ENCODE results near the gene ST6GALNAC5.
"Not testable (repeated sequence)": the region's sequence is repeated elsewhere in the genome, so short reads cannot be mapped to it uniquely, and the experiment has no call there.

ST6GALNAC5 gene

DNA sequence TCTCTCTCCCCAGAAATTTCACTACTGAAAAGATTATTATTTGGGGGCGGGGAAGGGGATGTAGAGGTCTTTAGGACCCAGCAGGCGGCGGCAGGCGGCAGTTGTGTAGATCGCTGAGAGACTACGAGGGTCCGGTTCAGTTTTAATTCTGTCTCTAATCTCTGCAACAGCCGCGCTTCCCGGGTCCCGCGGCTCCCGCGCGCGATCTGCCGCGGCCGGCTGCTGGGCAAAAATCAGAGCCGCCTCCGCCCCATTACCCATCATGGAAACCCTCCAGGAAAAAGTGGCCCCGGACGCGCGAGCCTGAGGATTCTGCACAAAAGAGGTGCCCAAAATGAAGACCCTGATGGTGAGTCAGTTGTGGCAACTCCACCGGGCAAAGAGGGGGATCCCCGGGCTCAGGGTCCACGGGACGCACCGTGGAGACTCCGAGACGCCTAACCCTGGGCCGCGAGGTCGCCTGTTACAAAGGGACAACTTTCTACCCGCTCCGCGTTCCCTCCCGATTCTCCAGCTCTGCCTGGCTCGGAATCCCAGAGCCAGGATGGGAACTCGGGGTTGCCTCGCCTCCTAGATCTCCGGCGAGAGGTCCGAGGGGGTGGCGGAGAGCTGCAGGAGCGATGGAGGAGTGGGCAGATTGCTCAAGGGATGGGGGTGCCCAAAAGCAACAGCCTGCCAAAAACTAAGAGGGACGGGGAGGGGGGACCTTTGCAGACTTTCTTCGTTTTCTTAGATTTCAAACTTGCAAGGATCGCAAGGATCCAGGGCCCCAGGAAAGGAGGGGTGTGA, at the start of gene ST6GALNAC5:
TSS of gene ST6GALNAC5 (plus strand) at position 139 of the 789 bp plus-strand sequence.
- DNase-seq (ENCODE audit: low read depth, low spot score) = no peak

- DNase-seq (ENCODE audit: low read depth, low spot score) = no peak
Measured at GRCh38 chr1:76820028-76820427, 47.3 kb upstream of the ST6GALNAC5 start.

DNA sequence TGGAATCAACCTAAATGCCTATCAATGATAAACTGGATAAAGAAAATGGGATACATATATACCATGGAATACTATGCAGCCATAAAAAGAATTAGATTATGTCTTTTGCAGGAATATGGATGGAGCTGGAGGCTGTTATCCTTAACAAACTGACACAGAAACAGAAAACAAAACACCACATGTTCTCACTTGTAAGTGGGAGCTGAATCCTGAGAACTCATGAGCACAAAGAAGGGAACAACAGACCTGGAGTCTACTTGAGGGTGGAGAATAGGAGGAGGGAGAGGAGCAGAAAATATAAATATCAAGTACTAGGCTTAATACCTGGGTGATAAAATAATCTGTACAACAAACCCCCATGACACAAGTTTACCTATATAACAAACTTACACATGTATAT, 44.3 kb upstream of the ST6GALNAC5 start:
- not testable (repeated sequence) for DNase-seq (ENCODE audit: low read depth, low spot score)

DNA sequence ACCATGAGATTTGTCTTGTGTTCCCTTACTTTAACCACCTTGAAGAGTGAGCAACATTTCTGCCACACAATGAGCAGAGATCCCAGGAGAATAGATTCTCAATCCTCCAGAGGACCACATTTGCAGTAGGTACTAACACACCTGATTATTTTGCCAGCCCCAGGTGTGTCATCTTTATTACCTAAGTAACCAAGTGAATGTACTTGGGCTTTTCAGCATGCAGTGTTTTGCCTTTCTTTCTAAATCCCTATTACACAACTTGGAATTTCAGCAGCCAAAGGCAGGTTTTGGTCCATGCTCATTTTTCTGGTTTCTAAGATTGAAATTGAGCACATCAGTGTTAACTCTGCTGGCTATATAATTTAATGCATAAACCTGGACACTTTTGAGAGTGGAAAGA, 43.2 kb upstream of the ST6GALNAC5 start:
- no peak for DNase-seq (ENCODE audit: low read depth, low spot score)

GRCh38 chr1:76826072-76826845, 41.0 kb upstream of the ST6GALNAC5 start:
- DNase-seq (ENCODE audit: low read depth, low spot score) = no peak

GRCh38 chr1:76827066-76827465, 40.2 kb upstream of the ST6GALNAC5 start:
- no peak for DNase-seq (ENCODE audit: low read depth, low spot score)

DNA sequence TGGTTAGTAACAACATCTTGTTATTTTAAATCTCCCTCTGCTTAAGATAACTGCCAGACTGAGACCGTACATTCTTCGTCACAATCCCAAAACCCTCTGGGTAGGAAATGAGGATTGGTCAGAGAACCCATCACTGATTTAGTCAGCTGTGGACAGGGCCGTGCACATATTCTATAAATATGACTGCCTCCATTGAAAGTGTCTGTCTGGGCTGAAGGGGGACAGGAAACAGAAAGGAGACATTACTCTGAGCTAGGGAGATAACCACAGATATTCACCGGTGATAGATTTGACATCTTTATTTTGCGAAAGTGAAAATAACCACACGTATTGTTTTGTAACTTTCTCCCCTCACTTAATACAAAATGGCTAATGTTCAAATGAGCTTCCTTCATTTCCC, 36.9 kb upstream of the ST6GALNAC5 start:
- no peak for DNase-seq (ENCODE audit: low read depth, low spot score)

DNA sequence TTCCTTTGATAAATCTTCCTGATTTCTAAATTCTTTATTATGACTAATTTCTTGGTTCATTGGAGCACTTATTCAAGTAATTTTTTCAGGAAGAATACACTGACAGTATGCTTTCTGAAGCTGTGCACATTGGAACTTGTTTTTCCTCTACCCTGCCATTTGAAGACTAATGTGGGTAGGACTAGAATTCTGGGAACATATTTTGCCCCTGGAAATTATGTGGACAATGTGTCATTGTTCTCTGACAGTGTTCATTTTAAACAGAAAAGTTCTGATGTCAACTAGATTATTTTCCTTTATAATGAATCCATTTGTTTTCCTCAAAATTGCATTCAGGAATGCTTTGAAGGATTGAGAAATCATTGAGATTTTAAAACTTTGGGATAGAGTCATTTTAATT, 34.8 kb upstream of the ST6GALNAC5 start:
- DNase-seq (ENCODE audit: low read depth, low spot score) = no peak

- DNase-seq (ENCODE audit: low read depth, low spot score) = no peak
Measured at GRCh38 chr1:76833151-76833550, 34.1 kb upstream of the ST6GALNAC5 start.

DNA sequence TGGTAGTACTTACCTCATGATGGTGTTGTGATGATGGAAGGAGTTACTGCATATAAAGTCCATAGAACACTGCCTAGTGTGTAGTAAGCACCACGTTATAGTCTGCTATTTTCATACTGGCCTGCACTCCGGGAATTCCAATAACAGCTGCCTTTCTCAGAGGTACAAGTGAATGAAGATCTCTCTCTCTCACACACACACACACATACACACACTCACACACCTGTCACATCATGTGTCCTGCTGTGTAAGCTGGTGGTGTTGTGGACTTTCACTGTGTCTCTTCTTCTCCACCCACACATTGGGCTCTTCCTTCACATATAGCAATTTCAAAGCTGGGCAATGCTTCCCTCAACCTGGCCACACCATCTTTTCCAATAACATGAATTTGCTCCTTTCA, 33.4 kb upstream of the ST6GALNAC5 start:
- no peak for DNase-seq (ENCODE audit: low read depth, low spot score)

DNA sequence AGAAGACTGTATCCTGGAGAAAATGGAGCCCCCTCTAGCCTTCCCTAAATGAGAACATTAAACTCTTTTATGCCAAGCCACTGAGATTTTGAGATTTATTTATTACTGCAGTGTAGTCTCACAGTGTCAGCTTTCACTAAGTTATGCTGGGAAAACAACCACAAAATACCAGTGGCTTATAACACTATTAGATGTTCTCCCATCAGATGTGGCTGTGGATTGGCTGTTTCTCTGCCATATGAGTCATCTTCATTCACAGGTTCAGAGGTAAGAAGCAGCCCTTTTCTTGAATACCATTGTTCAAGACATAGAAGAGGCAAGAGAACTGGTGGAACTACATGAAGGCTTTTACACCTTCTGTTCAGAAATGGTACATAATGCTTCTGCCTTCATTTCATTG, 32.1 kb upstream of the ST6GALNAC5 start:
- no peak for DNase-seq (ENCODE audit: low read depth, low spot score)

GRCh38 chr1:76840278-76840677, 27.0 kb upstream of the ST6GALNAC5 start:
- no peak for DNase-seq (ENCODE audit: low read depth, low spot score)

GRCh38 chr1:76841460-76841859, 25.8 kb upstream of the ST6GALNAC5 start:
- DNase-seq (ENCODE audit: low read depth, low spot score) = no peak

- DNase-seq (ENCODE audit: low read depth, low spot score) = no peak
Measured at GRCh38 chr1:76843821-76844464, 23.3 kb upstream of the ST6GALNAC5 start.

DNA sequence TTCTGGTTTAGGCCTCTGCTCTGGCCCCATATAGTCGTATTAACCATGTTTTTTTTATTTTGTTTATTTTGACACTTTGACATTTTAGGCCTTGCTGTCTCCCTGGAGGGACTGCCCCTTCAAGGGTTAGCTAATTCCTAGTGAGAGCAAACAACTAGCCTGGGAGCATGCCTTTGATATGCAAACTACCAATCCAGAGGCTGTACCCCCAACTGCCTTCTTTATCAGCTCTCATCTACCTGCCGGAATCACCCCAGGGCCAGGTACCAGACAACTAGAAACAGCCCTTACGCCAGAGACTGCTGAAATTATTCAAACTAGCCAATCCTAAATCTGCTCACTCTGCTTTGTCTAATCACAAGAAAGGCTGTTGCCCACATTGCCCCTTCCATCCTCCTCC, 13.0 kb upstream of the ST6GALNAC5 start:
- no peak for DNase-seq (ENCODE audit: low read depth, low spot score)

GRCh38 chr1:76856104-76856503, 11.2 kb upstream of the ST6GALNAC5 start:
- no peak for DNase-seq (ENCODE audit: low read depth, low spot score)

DNA sequence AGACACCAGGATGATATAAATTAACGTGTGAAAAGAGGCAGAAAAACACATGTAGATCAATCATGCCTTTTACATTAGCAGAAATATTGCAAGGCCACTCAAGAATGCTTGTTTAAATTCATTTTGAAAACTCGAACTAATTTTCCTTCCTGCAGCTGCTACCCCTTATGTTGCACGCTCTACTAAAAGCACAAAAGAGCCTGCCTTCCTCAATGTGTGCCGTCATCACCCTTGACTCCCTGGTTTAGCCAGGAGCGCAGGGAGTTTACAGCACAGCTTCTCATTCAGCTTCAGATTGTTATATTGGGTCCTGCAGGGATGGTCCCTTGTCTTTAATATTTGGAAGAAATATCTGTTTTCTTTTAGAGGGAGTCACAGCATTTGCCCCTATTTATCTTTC, 10.1 kb upstream of the ST6GALNAC5 start:
- DNase-seq (ENCODE audit: low read depth, low spot score) = no peak

DNA sequence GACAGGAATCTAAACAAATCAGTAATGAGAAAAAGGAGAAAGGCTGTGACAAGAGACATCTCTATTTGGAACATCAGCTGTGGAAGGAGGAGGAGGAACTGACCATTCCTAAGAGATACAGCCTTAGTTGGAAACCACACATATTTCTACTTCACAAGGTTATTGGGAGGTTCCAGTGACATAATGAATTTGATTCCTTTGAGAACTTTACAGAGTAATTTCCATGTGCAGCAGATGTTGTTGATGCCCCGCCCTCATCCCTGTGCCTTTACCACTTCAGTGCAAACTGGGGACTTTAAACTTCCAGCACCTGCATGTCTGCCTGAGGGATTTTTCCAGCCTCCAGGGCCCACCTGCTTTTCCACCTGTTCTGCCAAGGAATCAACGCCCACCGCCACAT, 9.3 kb upstream of the ST6GALNAC5 start:
- no peak for DNase-seq (ENCODE audit: low read depth, low spot score)

GRCh38 chr1:76861149-76861548, 6.1 kb upstream of the ST6GALNAC5 start:
- no peak for DNase-seq (ENCODE audit: low read depth, low spot score)

- no peak for DNase-seq (ENCODE audit: low read depth, low spot score)
Measured at GRCh38 chr1:76862447-76862846, 4.8 kb upstream of the ST6GALNAC5 start.

GRCh38 chr1:76864383-76864782, 2.9 kb upstream of the ST6GALNAC5 start:
- no peak for DNase-seq (ENCODE audit: low read depth, low spot score)

- no peak for DNase-seq (ENCODE audit: low read depth, low spot score)
Measured at GRCh38 chr1:76865696-76866286, 1.5 kb upstream of the ST6GALNAC5 start.
